ENCODE measurements around the gene MYRIP.

The MYRIP gene

DNA sequence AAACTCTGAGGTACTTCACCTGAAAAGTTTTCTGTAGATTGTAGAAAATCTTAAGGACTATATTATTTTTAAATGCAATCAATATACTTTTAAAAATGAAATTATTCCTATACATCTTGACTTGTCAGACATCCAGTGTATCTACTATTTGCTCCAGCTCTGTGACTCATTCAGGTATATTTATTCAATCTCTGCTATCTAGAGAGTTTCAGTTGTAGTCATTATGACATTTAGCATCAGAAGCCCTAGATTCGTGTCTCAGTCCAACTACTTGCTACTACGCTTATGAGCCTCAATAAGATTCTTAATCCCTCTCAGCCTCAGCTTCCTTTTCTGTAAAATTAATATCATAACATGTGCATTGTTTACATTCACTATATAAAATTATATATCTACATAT, 477.8 kb downstream of the MYRIP start:
- H3K4me3 ChIP-seq (ENCODE audit: low read depth, low read length): no peak overlapping the region
- no peak for TF ChIP-seq CTCF (IDR thresholded peaks at IDR 0.05; ENCODE audit: borderline replicate concordance, insufficient read depth, low read depth, low read length)

DNA sequence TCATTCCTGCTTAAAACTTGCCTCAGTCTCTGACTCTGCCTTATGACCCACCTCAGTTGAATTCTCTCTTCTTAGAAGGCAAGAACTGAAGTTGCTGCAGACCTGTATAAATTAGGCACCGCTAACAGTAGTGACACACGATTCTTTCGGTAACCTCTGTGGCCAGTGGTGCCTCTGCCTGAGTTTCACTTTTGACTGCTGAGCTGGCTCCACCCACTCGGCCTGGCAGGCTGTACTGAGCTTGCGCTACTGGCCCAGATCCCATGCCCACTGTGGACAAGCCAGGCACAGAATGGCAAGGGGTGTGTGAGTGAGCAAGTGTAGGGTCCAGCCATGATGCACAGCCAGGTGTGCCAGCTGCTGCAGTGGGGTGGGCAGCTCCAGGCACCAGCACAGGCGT, 481.0 kb downstream of the MYRIP start:
- H3K4me3 ChIP-seq (ENCODE audit: low read depth, low read length): no peak overlapping the region
- TF ChIP-seq CTCF (IDR thresholded peaks at IDR 0.05; ENCODE audit: borderline replicate concordance, insufficient read depth, low read depth, low read length): no peak

DNA sequence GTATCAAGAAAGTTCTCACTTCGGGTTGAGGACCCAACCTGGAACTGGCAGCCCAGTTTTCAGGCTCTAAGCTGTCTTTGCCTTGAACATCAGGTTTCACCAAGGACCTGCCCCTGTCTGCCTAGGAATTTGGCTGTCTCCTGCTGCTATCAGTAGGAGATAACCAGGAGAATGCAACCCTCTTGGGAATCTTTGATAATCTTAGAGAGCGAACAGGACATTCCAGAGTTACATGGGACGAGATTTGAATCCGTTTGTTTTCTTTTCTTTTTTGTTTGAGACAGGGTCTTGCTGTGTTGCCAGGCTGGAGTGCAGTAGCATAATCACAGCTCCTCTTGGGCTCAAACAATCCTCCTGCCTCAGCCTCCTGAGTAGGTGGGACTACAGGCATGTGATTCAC, 482.1 kb downstream of the MYRIP start:
- no peak for TF ChIP-seq CTCF (IDR thresholded peaks at IDR 0.05; ENCODE audit: borderline replicate concordance, insufficient read depth, low read depth, low read length)
- no peak overlapping the region for H3K4me3 ChIP-seq (ENCODE audit: low read depth, low read length)

- no peak for TF ChIP-seq CTCF (IDR thresholded peaks at IDR 0.05; ENCODE audit: borderline replicate concordance, insufficient read depth, low read depth, low read length)
Observed at GRCh38 chr3:40292637-40293349, 483.4 kb downstream of the MYRIP start.

DNA sequence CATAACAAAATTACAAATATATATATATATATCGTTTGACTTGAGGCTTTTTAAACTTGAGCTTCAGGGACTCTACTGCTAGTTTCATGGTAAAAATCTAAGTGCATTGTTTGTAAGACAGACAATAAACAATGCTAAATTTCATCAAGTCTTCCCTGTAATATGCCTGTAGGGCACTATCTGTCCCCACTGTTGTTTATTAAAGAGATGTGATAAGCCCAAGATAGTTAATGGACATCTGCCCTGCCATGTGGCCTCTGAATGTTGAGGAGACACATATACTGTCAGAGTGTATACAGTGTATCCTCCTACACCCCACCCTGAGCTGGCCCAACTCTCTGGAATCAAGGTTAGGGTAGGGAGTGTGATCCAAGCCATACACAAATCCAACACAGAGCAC, 485.0 kb downstream of the MYRIP start:
- TF ChIP-seq CTCF (IDR thresholded peaks at IDR 0.05; ENCODE audit: borderline replicate concordance, insufficient read depth, low read depth, low read length): no peak
- H3K4me3 ChIP-seq (ENCODE audit: low read depth, low read length): no peak overlapping the region

More at GRCh38 chr3:40292637-40293349, 483.4 kb downstream of the MYRIP start:
- no peak overlapping the region for H3K4me3 ChIP-seq (ENCODE audit: low read depth, low read length)

DNA sequence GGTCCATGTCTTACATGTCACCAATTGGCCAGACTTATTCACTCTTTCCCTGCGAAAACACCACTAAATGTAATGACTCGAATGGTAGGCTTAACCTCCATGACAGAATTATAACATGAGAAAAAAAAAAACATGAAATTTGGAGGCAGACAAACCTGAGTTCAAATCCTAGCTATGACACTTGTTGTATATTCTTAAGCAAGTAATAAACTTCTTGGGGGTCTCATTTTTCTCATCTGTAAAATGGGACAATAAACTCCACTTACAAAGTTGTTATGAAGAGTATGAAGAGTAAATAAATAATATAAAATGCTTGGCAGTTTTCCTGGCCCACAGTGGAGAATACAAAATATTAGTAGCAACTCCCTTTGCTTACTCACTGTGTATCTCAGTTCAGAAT, 488.7 kb downstream of the MYRIP start:
- no peak for TF ChIP-seq CTCF (IDR thresholded peaks at IDR 0.05; ENCODE audit: borderline replicate concordance, insufficient read depth, low read depth, low read length)
- no peak overlapping the region for H3K4me3 ChIP-seq (ENCODE audit: low read depth, low read length)

DNA sequence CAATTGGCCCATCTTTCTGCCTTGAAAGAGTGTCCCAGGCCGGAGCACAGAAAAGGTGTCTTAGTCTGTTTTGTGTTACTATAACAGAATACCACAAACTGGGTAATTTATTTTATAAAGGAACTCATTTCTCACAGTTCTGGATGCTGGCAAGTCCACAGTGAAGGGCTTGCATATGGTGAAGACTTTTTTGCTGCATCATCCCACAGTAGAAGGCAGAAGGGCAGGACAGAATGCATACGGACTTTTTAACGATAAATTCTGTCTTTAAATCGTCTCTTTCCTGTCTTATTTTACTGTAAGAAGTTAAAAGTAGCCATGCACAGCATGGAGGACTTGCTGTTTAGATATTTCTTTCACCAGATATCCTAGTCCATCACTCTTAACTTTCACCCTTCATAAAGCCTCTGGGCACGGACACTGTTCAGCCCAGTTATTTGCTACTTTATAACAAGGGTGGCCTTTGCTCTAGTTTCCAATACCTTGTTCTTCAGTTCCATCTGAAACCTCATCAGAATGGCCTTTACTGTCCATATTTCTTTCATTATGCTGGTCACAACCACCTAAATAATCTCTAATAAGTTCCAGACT, 489.8 kb downstream of the MYRIP start:
- no peak overlapping the region for H3K4me3 ChIP-seq (ENCODE audit: low read depth, low read length)
- no peak for TF ChIP-seq CTCF (IDR thresholded peaks at IDR 0.05; ENCODE audit: borderline replicate concordance, insufficient read depth, low read depth, low read length)
